HG02870 (cell line): ENCODE results near the gene CLTB.

ENCODE experiments used
- ATAC-seq: cut with Tn5 transposase; IDR thresholded peaks from one replicate; pipeline ENCODE4 v1.9.1; 2021; ENCODE audit warnings: mild to moderate bottlenecking, moderate library complexity; ENCODE audit not compliant: unreplicated experiment

CLTB gene

DNA sequence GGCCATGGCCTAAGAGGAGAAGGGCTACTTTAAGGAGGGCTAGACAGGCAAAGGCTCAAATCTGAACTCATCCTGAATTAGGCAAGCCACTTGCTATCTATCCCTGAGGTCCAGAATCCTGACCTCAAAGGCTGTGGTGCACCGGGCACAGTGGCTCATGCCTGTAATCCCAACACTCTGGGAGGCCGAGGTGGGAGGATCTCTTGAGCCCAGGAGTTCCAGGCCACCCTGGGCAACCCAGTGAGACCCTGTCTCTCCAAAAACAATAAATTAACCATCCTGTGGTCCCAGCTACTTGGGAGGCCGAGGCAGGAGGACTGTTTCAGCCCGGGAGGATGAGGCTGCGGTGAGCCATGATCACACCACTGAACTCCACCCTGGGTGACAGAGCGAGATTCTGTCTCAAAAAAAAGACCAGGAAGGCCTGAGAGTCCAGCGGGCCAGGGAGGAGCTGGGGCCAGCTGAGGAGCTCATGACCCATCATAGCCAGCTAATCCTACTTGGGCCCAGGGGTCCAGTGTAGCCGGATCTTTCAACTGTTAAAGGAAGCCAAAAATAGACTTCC is 31.9 kb downstream of the CLTB start:
- ATAC-seq = no peak

DNA sequence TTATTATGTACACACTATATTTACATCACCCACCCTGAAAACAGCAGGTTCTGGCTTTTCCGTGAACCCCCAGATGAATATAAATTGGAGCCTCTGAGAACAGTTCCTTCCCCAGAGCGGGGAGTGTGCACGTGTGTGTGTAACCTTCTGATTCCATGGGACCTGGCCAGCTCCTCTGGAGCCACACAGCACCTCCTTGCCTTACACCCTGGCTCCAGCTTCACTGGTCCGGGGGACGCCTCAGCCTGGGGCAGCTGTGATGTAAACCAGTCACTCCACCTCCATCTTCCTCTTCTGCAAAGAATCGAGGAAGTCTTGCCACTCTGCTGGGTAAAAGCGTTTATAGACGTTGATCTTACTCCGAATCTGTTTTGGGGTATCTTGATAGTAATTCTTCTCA is 32.4 kb downstream of the CLTB start:
- ATAC-seq = no peak

DNA sequence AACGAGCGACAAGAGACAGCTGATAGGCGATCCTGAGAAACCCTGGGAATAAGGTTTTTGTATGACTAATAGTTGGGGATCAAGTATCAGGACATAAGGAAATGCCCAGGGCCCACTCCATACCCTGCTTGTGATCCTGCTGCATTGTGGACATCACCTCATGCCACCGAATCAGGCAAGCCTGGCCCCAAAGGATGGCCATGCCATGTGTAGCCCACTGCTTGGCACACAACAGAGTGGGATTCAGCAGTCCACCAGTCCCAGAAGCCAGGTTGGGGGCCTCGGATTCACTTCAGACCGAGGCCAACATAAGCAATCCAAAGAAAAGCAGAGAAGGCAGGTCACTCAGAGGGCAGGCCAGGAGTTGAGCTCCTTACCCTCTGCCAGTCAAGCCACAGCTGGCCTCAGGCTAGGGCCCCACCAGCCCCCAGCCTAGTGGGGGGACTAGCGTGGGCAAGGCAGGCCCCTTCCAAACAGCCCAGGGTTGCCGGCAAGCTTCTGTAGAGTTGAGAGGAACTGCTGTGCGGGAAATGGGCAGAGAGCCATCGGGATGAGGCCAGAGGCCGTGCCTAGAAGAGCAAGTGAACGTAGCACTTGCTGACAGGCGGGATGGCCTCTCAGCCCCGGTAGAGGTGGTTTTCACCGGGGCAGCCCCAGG is 33.0 kb downstream of the CLTB start:
- no peak for ATAC-seq

DNA sequence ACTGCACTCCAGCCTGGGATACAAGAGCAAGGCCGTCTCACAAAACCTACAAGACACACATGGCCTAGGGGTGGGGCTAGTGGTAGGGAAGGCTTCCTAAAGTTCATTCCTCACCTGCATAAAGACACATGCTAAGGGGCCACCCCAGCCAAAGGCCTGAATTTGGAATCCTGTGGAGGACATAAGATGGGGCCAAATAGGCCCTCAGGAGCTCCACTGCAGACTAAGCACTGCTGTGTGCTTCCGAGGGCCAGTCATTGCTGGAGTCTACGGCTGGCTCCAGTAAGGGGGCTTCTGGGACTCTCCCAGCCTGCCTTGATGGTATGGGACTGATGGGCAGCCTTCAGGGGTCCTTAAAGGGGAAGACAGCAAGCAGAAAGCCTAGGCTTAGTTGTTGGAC is 33.6 kb downstream of the CLTB start:
- ATAC-seq = no peak

DNA sequence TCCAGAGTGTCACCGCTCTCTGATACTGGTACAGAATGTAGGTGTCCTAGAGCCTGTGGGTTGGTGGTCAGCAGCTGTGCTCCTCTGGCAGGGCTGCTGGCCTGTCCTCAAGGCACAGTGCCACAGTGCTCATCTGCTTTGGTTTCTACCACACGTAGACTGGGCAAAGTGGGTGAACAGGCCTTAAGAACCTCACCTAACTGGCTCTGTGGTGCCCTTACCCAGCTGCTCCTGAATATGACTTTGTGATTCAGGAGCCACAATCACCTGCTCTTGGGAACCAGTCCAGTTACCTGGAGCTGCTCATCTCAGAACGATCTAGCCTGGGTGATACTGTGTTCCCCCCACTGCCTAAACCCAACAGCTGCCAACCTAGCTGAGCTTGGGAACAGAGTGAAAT is 34.4 kb downstream of the CLTB start:
- ATAC-seq = no peak

DNA sequence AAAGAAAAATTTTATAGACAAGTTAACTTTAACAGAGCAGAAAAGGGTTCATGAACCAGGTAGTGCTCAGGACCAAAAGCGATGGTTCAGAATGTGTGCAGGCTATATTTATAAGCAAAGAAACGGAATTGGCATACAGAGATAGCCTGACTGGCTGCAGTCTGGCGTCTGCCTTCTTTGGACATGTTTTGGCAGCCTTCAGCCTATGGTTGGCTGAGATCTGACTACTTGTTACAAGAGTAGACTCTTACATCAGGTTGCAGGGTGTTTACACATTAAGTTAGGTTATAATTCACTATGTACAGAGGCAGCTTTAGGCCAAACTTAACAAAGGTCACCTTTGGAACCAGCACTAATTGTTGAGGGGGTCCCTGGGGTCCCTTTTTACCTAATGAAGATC is 34.9 kb downstream of the CLTB start:
- no peak for ATAC-seq

DNA sequence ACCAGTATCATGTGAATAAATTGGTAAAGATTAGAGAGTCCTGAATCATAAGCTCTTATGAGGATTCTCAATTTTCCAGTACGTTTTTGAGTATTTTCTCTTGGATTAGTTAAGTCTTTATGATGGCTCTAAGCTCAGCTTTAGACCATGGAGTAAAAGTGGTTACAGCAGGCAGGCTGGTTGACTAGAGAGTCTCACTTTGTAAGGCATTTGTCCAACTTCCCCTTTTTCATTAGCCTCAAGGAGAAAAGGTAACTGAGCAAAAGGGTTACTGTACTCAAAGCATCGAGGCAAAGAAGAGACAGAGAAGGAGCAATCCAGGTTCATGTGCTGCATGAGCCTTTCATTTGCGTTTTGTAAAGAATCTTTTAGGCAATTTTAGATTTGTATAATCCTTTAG is 36.5 kb downstream of the CLTB start:
- ATAC-seq = no peak

DNA sequence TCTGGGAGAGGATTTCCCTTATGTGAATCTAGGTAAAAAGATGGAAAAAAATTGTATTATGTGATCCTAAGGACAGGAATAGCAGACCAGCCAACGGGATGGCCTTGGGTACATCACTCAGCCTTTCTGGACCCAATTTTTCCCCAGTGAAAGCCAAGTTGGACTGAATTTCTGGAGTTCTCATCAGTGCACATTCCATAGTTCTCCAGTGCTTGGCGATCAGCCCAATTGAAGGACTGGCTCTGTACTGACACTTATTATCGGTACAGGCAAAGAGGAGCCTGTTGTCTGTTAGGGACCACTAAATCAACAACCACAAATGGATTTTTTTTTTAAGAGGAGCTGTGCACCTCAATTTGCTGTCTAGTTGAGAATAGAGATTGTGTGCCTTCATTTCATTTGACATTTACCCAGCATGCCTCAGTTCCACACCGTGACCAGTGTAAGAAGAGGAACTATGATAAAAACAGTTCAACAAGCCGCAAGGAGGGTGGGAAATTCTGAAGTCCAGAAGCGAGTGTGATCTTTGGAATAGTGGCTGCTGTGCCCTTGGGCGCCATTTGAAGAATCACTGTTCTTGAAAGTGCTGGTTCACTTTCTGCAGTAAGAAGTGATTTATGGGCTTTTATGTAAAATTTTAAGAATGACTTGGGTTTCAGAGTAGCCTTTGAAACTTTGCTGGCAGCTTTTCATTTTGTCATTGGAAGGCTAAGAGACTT is 43.1 kb downstream of the CLTB start:
- ATAC-seq = no peak

DNA sequence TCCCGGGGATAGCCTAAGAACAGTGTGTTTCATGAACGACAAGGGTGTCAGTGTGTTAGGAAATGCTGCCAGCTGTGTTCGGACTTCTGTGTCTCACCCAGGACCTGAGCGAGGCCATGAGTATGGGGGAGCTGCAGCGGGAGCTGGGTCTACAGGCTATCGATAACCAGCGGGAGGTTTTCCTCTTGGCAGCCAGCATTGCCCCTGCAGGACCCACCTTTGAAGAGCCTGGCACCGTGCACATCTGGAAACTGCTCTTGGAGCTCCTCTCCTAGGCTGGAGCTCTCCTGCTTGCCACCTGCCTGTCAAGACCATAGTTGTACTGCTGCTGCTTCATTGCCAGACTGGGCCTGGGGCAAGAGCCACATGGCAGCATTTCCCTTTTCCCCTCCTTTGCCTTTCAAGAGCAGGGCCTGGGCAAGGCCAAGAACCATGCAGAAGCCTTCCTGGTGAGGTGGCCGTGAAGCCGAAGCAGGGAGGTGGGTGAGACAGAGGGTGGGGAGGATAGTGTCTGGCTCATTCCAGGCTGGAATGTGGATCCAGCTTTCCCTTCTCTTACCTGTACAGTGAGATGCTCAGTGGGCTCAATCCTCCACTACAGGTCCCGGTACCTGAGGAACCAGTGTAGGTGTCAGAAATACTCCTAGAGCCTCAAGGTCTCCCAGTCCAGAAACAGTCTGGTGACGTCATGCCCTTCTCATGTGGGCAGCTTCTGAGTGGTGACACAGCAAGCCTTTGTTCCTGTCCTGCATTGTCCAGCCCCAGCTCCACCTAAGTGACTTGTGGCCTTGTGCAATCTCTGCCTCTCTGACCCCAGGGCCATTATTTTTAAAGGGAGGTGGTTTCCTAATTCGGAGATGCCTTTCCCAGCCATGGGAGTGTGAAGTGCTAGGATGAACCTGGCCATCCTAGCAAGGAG is 44.5 kb downstream of the CLTB start:
- no peak for ATAC-seq

DNA sequence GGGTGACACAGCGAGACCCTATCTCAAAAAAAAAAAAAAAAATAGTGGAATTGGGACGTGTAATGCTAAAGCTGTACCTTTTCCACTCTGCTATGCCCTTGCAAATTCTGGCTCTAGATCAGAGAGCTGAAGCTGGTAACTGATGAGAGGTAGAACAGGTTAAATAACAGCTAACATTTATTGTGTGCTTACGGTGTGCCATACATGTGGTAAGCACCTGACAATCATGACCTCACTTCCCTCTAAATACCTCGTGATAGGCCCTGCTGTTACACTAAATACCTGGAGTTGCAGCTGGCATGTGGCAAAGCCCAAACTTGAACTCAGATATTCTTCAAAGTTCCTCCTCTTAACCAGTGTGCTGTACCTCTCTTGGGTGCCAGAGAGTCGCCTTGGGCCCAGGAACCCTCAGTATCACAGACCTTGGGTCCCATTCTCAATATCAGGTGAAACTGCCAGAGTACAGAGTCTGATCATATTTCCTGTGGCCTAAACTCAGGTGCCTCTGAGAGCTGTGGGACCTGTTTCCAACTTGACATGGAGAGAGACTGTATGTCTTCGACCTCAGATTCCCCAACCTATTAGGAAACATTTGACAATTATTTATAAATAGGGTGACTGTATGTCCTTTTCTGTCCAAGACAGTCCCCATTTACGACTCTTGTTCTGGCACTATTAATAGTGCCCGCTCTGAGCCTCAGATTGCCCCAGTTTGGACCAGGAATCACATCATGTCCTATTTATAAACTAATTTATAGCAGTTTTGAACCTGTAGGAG is 46.2 kb downstream of the CLTB start:
- no peak for ATAC-seq

DNA sequence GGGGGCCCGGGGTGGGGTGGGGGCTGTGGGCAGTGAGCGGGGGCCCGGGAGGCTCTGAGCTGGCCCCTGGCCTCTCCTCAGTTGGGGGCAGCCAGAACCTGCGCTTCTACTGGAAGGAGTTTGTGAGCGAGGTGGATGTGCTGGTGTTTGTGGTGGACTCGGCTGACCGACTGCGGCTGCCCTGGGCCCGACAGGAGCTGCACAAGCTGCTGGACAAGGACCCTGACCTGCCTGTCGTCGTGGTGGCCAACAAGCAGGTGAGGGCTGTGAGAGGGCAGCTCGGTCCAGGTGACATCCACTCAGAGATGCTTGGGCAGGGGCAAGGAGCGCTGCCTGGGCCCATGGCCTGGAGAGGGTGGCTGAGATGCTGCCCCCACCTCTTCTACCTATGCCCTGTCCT is 47.6 kb downstream of the CLTB start:
- ATAC-seq = no peak

DNA sequence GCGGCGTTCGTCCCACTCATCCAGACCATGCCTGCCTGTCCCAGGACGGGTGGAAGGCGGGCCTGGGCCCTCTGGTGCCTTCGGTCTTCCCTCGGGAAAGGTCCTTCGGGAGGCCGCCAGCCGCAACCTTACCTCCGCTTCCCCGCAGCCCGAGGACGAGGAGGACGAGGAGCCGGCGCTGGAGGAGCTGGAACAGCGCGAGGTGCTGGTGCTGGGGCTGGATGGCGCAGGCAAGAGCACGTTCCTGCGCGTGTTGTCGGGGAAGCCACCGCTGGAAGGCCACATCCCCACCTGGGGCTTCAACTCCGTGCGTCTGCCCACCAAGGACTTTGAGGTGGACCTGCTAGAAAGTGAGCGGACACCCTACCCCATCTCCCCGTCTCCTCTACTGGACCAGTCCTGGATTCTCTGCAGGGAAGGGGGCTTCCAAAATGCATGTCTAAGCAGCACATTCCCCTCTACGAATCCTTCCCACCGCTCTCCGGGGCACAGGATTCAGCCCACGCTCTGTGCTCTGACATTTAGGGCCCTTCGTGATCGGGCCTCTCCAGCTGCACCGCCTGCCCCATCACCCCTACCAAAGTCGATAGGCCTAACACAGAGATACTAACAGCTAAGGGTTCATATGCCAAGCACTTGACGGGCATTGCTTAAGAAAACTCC is 50.0 kb downstream of the CLTB start:
- ATAC-seq = no peak

DNA sequence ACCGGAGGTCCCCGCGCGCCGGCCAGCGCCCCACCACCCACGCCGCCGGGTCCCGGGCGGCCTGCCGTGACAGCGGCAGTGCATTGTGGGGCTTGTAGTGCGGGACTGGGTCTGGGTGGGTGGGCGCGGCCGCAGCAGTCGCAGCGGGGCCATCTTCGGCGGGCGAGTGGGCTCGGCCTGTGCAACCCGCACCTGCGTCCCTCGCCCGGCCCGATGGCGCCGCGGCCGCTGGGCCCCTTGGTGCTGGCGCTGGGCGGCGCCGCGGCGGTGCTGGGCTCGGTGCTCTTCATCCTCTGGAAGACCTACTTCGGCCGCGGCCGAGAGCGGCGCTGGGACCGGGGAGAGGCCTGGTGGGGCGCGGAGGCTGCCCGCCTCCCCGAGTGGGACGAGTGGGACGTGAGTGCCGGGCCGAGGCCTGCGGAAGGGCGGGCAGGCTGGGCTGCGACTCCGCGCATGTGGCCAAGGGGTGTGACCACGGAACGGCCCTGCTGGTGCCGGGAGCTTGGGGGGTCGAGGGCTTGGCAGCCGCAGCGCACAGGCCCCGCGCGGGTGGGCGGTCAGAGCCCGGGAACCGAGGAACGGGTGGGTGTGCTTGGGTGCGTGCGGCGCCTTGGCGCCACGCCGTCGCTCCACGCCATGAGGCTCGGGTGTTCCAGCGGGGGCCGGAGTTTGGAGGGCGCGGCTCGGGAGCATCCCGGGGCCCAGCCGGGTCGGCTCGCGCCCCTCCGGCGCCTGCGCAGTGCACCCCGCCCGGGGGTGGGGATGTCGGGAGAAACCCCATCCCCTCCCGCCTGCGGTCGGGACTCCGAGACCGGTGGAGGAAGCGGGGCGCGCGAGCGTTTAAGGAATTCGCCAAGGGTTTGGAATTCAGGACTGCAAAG is 50.7 kb downstream of the CLTB start, which contains the start of gene ARL10:
Gene ARL10, plus strand, starts transcription at position 137 of the 881 bp plus-strand sequence. Its CDS starts 77 bp downstream, at position 214.
- ATAC-seq = no peak

DNA sequence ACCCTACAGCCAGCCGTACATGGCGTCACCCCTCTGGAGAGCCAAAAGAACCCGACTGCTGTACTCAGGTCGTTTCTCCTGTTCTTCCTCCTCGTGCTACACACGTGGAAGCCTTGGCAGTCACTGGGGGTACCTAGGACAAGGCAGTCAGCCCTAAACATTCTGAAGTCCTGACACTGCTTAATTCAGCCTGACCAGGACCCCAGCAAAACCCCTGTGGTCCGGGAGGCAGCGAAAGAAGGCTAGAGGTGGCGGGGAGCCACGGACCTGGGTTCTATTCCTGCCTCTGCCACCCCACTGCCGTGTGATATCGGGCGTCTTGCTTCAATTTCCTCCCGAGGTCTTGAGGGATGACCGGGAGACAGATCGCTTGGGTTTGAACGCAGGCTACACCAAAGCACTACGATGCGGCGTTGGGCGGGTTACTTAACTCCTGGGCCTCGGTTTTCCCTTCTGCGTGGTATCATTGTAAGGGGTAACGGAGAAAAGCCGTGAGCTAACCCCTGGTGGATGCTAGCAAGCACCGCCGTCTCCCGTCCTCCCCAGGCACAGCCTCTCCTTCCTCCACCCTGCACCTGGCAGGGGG is 51.5 kb downstream of the CLTB start:
- no peak for ATAC-seq

DNA sequence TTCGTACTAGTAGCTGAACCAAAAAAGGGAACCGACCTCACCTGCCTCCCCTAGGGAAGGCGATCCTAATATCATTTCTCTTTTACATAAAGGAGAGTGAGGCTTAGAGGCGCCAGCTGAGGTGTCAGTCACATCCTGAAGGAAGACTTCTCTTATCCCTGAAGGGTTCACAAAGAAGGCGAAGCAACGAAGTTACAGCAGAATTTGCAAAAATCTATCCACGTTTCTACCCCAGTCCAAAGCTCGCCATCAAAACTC is 54.2 kb downstream of the CLTB start:
- ATAC-seq = peak; percentile 4

DNA sequence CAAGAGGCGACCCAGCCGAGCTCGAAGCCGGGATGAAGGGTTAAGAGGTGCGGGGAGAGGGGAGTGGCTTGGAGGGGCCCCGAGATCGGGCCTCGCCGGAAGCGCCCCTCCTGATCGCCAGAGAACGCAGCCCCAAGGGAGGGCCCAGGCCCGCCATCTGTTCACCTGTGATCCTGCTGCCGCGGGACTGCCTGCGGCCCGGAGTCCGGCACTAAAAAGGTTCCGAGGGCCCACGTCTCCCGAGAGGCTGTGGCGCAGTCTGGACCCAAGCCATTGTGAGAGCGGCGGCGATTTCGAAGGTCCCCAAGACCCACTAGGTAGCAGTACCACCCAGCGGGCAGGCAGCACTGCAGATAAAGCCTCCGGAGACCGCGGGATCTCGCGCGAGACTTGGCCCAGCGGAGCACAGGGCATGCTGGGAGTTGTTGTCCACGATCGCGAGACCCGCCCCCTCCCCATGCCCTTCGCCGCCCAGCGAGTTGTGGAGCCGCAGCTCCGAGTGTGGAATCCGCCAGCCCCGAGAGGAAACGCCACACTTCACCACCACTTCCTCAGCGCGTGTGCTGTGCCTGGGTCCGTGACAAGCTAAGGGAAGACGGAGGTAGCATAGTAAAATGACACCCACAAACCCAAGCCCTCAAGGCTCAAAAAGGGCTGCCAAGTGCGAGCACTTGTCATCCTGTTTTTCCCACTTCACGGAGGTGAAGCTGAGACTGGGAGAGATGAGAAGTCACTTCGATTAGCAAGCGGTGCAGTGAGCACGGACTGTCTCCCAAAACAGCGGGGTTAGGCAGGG is 54.7 kb downstream of the CLTB start, which contains the start of gene KIAA1191:
Gene KIAA1191, minus strand, starts transcription at position 328 of the 796 bp plus-strand sequence. CDS start 2,256 bp downstream, outside the sequence.
- peak; percentile 80 for ATAC-seq

DNA sequence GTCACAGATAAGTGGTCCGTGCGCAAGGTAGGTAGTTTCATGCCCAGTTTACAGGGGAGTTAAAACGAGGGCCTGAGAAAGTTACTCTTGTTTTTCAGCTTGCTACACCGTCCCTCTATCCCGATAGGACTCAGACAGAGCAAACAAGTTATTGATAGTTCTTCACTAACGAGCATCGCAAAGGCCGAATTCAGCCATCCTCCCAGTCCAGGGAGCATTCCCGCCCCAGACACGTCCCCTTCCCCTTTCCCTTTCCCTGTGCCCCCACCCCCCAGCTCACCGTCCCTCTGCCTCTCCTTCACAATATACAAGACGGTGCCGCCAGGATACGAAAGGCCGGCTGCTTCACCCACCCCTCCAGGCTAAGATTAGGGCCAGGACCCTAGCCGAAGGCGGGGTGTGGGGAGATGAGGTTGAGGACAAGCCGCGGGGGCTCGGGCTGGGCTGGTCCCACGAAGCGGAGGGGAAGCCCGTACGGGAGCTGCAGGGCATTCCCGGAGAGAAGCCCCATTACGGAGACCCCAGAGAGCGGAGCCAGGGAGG is 55.4 kb downstream of the CLTB start:
- peak; percentile 5 for ATAC-seq

DNA sequence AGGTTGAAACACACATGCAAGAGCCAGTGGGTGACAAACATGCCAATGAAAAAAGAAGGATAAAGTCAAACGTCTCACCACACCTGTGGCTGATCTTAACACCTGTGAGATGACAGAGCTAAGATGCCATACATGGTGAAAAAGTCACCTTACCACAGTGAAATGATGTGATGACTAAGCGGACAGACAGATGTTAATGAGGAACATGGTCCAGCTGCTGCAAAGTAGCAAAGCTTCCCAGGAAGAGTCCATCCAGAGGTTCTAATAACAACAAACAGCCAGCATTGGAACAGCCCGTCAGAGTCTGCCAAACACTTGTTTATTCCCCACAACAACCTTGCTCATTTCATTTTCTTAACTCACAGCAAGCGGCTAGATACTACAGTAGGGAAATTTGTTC is 56.7 kb downstream of the CLTB start:
- ATAC-seq = no peak
